Activated naive CD8-positive, alpha-beta T cell treated with anti-CD3 and anti-CD28 coated beads for 36 hours (primary cell): ENCODE data around the gene CUX1. TPM values are rescaled to one million over a fixed set of nuclear protein-coding genes. Genes with fewer than 3 reads are reported as not detected.
"Not testable (repeated sequence)": the region's sequence is repeated elsewhere in the genome, so short reads cannot be mapped to it uniquely, and the experiment has no call there.

Experiments used
- DNase-seq: peaks from one replicate; pipeline ENCODE4 v3.0.0; 2021
- H3K27ac Mint-ChIP-seq: one replicate; pipeline ENCODE4 v1.8.0; 2022; ENCODE audit warnings: mild to moderate bottlenecking, moderate library complexity, mixed read lengths
- H3K27me3 Mint-ChIP-seq: one replicate; pipeline ENCODE4 v1.8.0; 2022; ENCODE audit warnings: mild to moderate bottlenecking, mixed read lengths
- H3K36me3 Mint-ChIP-seq: one replicate; pipeline ENCODE4 v1.8.0; 2021; ENCODE audit warnings: mild to moderate bottlenecking, mixed read lengths
- H3K4me1 Mint-ChIP-seq: one replicate; pipeline ENCODE4 v1.8.0; 2021; ENCODE audit warnings: mixed read lengths
- H3K4me3 Mint-ChIP-seq: one replicate; pipeline ENCODE4 v1.8.0; 2022; ENCODE audit warnings: mild to moderate bottlenecking, moderate library complexity, mixed read lengths
- H3K9me3 Mint-ChIP-seq: one replicate; pipeline ENCODE4 v1.8.0; 2022; ENCODE audit warnings: mixed read lengths
- total RNA-seq, 2 experiments: library from RNA; stranded (reverse); gene quantifications; one replicate each; pipeline ENCODE4 v1.2.3, GENCODE V29; 2021

Gene CUX1
- total RNA-seq, 2 experiments from 2014 or later: 14.2 to 14.5 TPM

DNA sequence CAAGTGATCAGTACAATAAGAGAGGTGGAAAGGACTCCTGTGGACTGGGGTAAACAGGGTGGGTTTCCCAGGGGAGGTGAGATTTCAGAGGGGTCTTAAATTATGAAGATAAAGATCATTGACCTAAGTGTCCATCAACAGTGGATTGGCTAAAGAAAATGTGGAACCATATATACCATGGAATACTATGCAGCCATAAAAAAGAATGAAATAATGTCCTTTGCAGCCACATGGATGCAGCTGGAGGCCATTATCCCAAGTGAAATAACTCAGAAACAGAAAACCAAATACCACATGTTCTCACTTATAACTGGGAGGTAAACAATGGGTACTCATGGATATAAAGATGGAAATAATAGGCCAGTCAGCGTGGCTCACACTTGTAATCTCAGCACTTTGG lies 28.9 kb upstream of the CUX1 start:
- peaks cover 2% of the 10 kb centered on the region for H3K9me3 Mint-ChIP-seq
- peaks cover 4% of the 10 kb centered on the region for H3K4me1 Mint-ChIP-seq
- H3K27me3 Mint-ChIP-seq: no peaks in the 10 kb centered on the region
- no peak for DNase-seq
- no peak overlapping the region for H3K27ac Mint-ChIP-seq
- no peak overlapping the region for H3K4me3 Mint-ChIP-seq
- H3K36me3 Mint-ChIP-seq: no peaks in the 10 kb centered on the region

DNA sequence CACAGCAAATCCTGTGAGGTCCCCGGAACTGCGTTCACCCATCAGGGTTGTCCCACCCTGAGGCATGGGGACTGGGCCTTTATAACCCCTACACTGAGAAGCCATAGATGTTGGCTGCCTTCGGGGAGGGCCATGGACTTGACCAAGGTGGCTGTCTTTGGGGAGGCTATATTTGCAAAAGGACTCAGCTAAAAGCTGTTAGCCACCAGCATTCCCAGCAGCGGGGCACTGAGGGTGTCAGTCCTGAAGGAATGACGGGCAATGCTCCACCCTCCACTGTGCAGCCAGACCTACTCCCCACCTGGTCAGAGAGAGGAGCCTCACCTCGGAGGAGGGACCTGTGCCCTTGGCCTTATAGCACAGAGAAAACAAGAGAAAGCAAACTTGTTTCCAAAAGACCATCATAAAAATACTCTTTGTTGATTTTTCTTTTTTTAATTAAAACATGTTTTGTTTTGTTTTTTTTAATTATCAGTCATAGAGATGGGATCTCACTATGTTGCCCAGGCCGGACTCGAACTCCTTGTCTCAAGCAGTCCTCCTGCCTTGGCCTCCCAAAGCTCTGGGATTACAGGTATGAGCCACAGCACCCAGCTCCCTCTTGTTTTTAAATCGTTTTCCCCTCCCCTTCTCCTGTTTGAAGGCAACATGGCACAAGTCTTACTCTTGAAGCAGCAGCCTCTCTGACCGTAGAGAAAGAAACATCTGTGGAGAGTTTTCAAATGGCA lies 26.7 kb upstream of the CUX1 start:
- Mint-ChIP-seq H3K27ac (no peak overlapping the region), H3K27me3 (no peaks in the 10 kb centered on the region), H3K36me3 (no peaks in the 10 kb centered on the region), H3K4me3 (no peak overlapping the region), H3K4me1 (no peaks in the 10 kb centered on the region), H3K9me3 (peaks cover 2% of the 10 kb centered on the region)
- no peak for DNase-seq

DNA sequence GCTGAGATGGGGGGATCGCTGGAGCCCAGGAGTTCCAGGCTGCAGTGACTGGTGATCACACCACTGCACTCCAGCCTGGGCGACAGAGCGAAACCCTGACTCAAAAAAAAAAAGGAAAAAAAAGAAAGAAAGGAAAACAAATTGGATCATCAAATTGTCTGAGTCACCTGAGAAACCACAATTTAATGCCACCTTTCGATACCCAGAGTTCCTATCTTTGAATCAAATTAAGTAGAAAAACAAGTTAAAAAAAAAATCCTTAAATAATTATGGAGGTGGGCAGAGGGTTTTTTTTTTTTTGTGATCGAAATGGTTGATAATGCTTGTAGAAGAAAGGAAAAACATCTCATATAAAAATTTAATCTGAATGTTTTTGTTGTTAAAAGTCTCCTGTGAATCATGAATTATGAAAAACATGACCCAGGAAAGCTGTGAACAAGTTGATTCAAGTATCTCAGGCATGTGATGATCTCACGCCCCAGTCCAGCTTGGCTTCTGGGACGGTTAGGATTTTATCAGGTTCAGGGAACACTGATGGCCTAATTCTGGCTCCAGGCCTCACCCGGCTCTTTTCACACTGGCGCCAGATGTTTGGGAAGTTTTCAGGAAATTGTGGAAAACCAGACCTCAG lies 25.3 kb upstream of the CUX1 start:
- no peak for DNase-seq
- Mint-ChIP-seq H3K4me3 (no peak overlapping the region), H3K4me1 (no peaks in the 10 kb centered on the region), H3K27ac (no peak overlapping the region), H3K9me3 (peaks cover 2% of the 10 kb centered on the region), H3K36me3 (no peaks in the 10 kb centered on the region), H3K27me3 (no peaks in the 10 kb centered on the region)

DNA sequence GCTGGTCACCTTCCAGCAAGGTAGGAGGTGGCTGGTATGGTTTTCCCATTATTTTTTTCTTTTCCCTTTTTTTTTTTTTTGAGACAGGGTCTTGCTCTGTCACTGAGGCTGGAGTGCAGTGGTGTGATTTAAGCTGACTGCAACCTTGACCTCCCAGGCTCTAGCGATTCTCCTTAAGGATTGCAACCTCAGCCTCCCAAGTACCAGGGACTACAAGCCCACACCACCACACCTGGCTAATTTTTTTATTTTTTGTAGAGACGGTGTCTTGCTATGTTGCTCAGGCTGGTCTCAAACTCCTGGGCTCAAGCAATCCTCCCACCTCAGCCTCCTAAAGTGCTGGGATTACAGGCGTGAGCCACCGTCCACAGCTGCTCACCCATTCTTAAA lies 24.7 kb upstream of the CUX1 start:
- not testable (repeated sequence) for H3K27me3 Mint-ChIP-seq, DNase-seq, H3K9me3 Mint-ChIP-seq, H3K27ac Mint-ChIP-seq, H3K4me1 Mint-ChIP-seq, H3K36me3 Mint-ChIP-seq, H3K4me3 Mint-ChIP-seq

GRCh38 chr7:101795461-101795860 lies 22.0 kb upstream of the CUX1 start:
- H3K9me3 Mint-ChIP-seq: no peaks in the 10 kb centered on the region
- no peak overlapping the region for H3K27ac Mint-ChIP-seq
- no peak overlapping the region for H3K4me3 Mint-ChIP-seq
- H3K36me3 Mint-ChIP-seq: no peaks in the 10 kb centered on the region
- no peaks in the 10 kb centered on the region for H3K27me3 Mint-ChIP-seq
- H3K4me1 Mint-ChIP-seq: no peaks in the 10 kb centered on the region
- DNase-seq: no peak

- not testable (repeated sequence) for H3K4me3 Mint-ChIP-seq, H3K27ac Mint-ChIP-seq, H3K9me3 Mint-ChIP-seq, DNase-seq, H3K36me3 Mint-ChIP-seq, H3K27me3 Mint-ChIP-seq, H3K4me1 Mint-ChIP-seq
Measured at GRCh38 chr7:101798173-101798572, 19.3 kb upstream of the CUX1 start.

- Mint-ChIP-seq H3K27ac (no peak overlapping the region), H3K27me3 (peaks cover 19% of the 10 kb centered on the region), H3K36me3 (no peaks in the 10 kb centered on the region), H3K9me3 (no peaks in the 10 kb centered on the region), H3K4me1 (peaks cover 24% of the 10 kb centered on the region), H3K4me3 (peak overlapping the region; percentile 9)
- no peak for DNase-seq
Measured at GRCh38 chr7:101803203-101804087, 14.0 kb upstream of the CUX1 start.

- Mint-ChIP-seq H3K27ac (no peak overlapping the region), H3K9me3 (no peaks in the 10 kb centered on the region), H3K4me1 (peaks cover 24% of the 10 kb centered on the region), H3K36me3 (no peaks in the 10 kb centered on the region), H3K4me3 (peak overlapping the region; percentile 37), H3K27me3 (peaks cover 19% of the 10 kb centered on the region)
- DNase-seq: peak; percentile 3
Measured at GRCh38 chr7:101804088-101804963, 13.1 kb upstream of the CUX1 start.

- H3K27me3 Mint-ChIP-seq: peaks cover 19% of the 10 kb centered on the region
- peaks cover 24% of the 10 kb centered on the region for H3K4me1 Mint-ChIP-seq
- DNase-seq: peak; percentile 14
- peak overlapping the region; percentile 37 for H3K4me3 Mint-ChIP-seq
- H3K27ac Mint-ChIP-seq: no peak overlapping the region
- no peaks in the 10 kb centered on the region for H3K36me3 Mint-ChIP-seq
- H3K9me3 Mint-ChIP-seq: no peaks in the 10 kb centered on the region
Measured at GRCh38 chr7:101804967-101805366, 12.5 kb upstream of the CUX1 start.

DNA sequence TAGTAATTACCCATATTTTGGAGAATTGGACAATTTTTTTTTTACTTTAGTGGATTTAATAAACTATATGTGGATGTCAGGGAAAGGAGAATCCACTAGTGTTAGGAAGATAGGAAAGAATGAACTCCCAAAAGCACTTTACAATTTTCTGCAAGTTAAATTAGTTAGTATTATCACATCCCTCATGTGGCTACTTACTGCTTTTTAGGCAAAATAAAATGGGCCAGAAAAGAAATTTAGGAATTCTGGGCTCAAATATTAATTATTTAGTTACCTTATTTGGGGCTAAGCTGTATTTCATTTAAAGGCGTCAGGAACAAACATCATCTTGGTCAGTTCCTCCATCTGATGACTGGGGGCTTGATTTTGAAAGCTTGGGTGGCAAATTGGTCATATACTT lies 4.8 kb upstream of the CUX1 start:
- Mint-ChIP-seq H3K27ac (no peak overlapping the region), H3K4me3 (no peak overlapping the region), H3K9me3 (no peaks in the 10 kb centered on the region), H3K27me3 (peaks cover 8% of the 10 kb centered on the region), H3K36me3 (no peaks in the 10 kb centered on the region), H3K4me1 (peaks cover 3% of the 10 kb centered on the region)
- DNase-seq: no peak

- Mint-ChIP-seq H3K36me3 (no peaks in the 10 kb centered on the region), H3K27me3 (peaks cover 8% of the 10 kb centered on the region), H3K4me3 (peak overlapping the region; percentile 64)
Measured at GRCh38 chr7:101813402-101814019, 3.9 kb upstream of the CUX1 start.

GRCh38 chr7:101814081-101814990 lies 3.1 kb upstream of the CUX1 start:
- Mint-ChIP-seq H3K4me1 (peaks cover 17% of the 10 kb centered on the region), H3K27me3 (peaks cover 8% of the 10 kb centered on the region), H3K9me3 (no peaks in the 10 kb centered on the region), H3K27ac (peak overlapping the region; percentile 70), H3K4me3 (peak overlapping the region; percentile 73), H3K36me3 (no peaks in the 10 kb centered on the region)
- peak; percentile 74 for DNase-seq

More at GRCh38 chr7:101813402-101814019, 3.9 kb upstream of the CUX1 start:
- Mint-ChIP-seq H3K27ac (no peak overlapping the region), H3K4me1 (peaks cover 12% of the 10 kb centered on the region), H3K9me3 (no peaks in the 10 kb centered on the region)
- no peak for DNase-seq

DNA sequence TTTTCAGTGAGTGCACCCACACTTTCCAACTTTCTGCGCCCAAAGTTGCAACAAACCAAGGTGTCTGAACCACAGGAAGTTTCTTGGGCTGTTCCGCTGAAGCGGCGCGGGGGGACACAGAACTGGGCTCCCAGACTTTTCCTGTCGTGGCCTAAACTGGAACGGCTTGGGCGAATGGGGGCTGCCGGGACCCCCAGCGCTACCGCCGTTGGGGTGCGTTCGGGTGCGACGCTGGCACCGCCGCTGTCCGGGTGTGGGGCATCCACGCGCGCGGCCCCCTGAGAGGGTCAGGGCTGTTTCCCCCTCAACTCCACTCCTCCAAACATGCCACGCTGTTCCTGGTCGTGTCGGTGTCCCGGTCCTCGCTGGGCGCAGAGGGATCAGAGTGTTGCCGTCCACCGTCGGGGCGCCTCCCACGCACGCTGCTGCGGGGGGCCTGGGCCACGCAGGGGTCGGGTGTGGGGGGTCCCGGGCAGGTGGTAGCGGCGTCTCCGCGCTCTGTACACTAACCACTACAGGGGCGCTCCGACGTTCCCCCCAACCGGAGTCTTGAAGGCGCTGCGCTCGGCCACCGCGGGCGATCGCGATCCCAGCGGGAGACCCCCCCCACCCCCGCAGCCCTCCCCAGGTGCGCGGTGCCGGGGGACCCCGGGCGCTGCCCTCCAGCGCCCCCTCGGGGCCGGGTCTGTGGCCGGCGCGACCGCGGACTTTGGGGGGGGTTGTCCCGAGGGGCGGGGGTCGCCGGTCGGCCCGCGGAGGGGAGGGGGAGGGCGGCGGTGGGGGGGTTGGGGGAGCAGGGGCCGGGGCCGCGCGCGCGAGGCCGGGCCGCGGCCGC lies 2.2 kb upstream of the CUX1 start:
- Mint-ChIP-seq H3K36me3 (no peaks in the 10 kb centered on the region), H3K27me3 (peaks cover 8% of the 10 kb centered on the region), H3K4me3 (peak overlapping the region; percentile 73), H3K9me3 (no peaks in the 10 kb centered on the region), H3K4me1 (peaks cover 23% of the 10 kb centered on the region), H3K27ac (peak overlapping the region; percentile 70)
- DNase-seq: peak; percentile 71
